GM19193 (cell line): ENCODE data around the gene C9orf43.

Source experiments
- POLR2A ChIP-seq: IDR thresholded peaks from 4 replicates; pipeline ENCODE4 v1.6.1; 2011; ENCODE audit not compliant: insufficient read depth, insufficient read length; ENCODE audit errors: extremely low read depth

C9orf43 gene

GRCh38 chr9:113410207-113410864 lies at the start of gene C9orf43, which contains the start of gene POLE3:
Gene C9orf43 (plus strand): TSS chr9:113410747. CDS start chr9:113413494, 2,747 bp downstream.
Gene POLE3 (minus strand): TSS chr9:113410675. CDS start chr9:113410293, 382 bp downstream.
- TF ChIP-seq POLR2A, result peak; percentile 78

DNA sequence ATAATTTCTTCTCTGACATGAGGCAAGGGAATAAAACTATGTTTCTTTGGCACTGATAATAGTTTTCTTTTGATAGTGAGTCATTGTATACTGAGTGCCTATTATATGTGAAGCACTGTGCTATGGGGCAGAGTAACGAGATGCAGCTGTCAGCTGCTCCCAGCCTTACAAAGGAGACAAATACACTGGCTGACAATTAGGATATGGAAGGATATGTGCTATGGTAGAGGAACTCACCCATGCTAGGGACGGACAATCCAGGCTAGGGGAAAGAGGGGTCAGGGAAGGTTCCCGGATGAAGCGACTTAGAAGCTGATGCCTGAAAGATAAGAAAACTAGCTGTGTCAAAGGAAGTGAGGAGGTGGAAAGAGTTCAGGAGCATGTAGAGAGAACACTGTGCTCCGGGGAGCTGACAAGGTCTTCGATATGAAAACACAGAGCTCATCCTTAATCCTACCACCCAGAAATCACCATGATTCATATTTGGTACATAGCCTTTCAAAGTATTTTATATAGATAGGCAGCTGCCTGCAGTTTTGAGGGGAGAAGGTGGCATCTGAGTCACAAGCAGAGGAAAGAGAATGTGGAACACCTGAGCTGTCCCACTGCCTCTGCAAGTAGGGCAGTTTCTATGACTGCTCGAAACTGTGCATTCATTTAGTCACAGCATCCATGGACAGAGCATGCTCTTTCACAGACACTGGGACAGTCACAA lies 49.1 kb upstream of the C9orf43 start:
- TF ChIP-seq POLR2A, result no peak

DNA sequence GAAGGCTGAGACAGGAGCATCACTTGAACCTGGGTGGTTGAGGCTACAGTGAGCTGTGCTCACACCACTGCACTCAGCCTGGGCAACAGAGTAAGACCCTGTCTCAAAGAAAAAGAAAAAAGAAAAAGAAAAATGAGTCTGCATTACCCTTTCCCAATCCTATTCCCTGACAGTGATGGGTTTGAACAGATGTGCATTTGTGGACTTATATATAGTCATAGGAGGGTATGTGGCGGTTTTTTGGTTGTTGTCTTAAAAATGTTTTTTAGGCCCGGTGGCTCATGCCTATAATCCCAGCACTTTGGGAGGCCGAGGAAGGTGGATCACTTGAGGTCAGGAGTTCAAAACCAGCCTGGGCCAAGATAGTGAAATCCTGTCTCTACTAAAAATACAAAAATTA lies 47.2 kb upstream of the C9orf43 start:
- TF ChIP-seq POLR2A, result no peak

DNA sequence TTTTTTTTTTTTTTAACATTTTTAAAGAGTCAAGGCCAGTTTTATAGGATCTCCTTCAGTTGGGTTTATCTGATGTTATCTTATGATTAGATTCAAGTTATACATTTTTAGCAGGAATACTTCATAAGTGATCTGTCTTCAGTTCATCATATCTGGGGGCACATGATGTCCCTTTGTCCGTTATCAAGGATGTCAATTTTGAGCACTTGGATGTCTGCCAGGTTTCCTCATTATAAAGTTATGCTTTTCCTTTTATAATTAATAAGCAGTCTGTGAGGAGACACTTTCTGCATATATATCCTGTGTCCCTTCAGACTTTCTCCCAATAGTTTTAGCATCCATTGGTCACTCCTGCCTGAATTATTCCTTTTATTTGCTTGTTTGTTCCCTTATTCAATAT lies 45.6 kb upstream of the C9orf43 start:
- TF ChIP-seq POLR2A, result no peak

DNA sequence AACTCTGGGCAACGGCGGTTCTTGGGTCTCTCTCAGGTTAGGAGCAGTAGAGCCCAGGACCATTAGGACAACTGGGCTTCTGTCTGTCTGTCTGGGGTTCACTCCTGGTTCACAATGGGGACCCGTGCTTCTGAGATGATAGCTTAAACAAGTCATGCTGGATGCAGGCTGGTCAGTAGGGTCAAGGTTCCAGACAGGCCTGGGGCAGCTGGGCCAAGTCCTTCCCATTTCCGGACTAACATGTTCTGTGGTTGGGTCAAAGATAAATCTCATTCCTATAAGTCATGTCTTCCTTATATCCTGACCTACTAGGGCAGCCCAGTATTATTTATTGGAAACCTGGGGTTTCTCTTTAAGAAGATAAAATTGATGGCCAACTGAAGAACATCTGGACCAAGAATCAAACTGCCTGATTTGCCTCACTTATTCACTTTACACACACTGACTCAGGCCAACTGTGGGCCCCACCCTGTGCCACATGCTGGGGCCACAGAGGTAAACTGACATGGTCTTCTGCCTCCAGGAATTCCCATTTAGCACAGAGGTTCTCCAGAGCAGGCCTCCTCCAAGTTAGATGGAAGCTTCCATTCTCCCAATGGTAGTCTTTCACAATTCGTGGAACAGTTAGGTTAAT lies 42.1 kb upstream of the C9orf43 start:
- no peak for TF ChIP-seq POLR2A

- TF ChIP-seq POLR2A, result no peak
Observed at GRCh38 chr9:113368982-113369854, 41.3 kb upstream of the C9orf43 start.

GRCh38 chr9:113369855-113370140 lies 40.7 kb upstream of the C9orf43 start:
- TF ChIP-seq POLR2A, result no peak

GRCh38 chr9:113370806-113371325 lies 39.7 kb upstream of the C9orf43 start:
- TF ChIP-seq POLR2A, result no peak

- no peak for TF ChIP-seq POLR2A
Observed at GRCh38 chr9:113372059-113372458, 38.5 kb upstream of the C9orf43 start.

DNA sequence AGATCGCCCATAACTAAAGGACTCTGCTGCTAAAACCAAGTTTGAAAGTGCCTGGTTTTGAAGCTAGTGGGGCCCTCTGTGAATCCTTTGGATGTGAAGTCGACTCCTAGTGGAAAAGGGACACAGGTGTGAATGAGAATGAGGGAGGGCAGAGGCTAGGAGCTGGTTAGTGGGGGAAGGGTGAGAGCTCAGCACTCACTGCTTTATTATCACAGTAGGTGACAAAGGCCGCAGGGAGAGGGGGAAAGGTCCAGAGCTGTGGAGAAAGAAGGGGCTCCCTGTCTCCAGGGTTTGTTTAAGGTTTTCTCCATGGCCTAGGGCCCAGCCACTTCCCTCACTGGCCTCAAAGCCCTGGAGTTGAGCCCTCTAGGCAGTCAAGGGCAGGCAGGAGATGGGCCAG lies 37.3 kb upstream of the C9orf43 start:
- no peak for TF ChIP-seq POLR2A

GRCh38 chr9:113373676-113374392 lies 36.7 kb upstream of the C9orf43 start:
- no peak for TF ChIP-seq POLR2A

- no peak for TF ChIP-seq POLR2A
Observed at GRCh38 chr9:113375057-113376023, 35.2 kb upstream of the C9orf43 start.

DNA sequence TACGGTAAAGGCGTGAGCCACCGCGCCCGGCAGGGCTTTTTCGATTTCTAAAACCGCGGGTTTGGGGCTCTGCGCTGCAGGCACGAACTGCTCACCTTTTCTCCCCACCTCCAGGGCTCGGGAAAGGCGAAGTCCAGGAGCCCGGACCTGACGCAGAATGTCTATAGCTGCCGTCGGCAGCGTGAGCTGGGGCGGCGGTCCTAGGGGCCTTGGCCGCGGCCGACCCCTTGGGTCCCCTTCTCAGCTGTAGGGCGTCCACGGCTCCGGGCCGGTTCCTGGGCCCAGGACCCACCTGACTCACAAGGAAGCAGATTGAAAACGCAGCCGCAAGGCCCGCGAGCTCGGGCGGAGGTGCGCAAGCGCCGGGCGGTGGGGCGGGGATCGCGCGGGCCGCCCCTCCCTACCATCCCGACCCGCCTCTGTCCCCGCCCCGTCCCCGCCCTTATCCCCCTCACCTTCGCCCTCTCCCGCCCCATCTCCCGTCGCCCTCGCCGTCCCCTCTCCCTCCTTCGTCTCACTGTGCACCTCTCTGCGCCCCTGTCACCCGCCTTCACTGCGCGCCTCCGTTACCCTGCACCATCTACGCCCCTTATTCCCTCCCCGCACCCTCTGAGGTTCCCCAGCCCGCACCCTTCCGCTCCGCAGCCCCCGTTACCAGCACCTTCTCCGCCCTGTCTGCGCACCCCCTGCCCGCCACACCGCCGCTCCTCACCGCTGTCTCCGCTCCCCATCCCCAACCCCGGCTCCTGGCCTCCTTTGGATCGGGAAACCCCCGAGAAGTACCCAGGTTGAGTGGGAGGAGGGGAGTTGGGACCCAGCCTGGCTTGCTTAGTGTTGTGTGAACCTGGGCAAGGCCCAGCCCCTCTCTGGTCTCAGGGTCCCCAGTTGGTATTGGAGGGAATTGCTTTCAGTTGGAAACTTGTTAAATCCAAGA lies 33.6 kb upstream of the C9orf43 start, which contains the start of gene HDHD3:
HDHD3 (minus strand) TSS at position 353 of the 934 bp plus-strand sequence. CDS start 2,632 bp downstream, outside the sequence.
- TF ChIP-seq POLR2A, result peak; percentile 70
